Activated CD4-positive, alpha-beta T cell treated with anti-CD3 and anti-CD28 coated beads, Interleukin-10, Interleukin-2, amounts not matched to agents 100 ng/mL and 50 ng/mL, durations not matched to agents 16 hours and 8 hours (primary cell): Measurements from ENCODE around the gene BLOC1S6.
A peak's percentile ranks its signal among the peaks of the same experiment; 100 is the strongest.

Experiments used
- DNase-seq: peaks from one replicate; pipeline ENCODE4 v3.0.0-alpha.2; 2020

BLOC1S6 gene, protein sequence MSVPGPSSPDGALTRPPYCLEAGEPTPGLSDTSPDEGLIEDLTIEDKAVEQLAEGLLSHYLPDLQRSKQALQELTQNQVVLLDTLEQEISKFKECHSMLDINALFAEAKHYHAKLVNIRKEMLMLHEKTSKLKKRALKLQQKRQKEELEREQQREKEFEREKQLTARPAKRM

DNA sequence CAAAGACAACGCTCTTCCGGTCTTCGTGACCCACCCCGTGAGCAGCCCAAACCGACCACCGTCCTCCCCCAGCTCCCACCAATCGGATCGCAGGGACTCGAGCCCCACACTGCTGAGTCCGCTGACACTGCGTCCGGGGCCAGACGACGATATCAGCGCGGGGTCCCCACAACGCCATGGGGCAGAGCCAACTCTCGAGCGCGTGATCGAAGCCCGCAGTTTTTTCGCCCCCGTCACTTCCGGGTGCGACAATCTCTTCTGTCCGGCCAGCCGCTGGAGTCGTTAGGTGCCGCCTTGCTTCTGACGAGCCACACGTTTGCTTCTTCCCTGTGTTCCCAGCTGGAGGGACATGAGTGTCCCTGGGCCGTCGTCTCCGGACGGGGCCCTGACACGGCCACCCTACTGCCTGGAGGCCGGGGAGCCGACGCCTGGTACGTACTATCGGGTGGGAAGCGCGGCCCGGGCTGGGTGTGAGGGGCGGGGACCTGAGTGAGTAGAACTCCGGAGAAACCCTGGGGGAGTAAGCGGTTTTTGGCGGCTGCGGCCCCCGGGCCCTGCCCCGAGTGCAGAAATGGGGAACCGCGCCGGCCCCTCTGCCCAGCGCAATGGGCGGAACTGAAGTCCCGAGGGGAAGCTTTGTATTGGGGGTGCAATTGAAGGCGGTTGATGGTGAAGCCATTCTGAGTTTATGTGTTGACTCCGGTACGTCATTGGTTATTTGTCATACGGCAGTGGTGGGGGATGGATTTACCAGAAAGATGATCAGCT lies at the start of gene BLOC1S6:
Gene BLOC1S6, plus strand, starts transcription at position 285 of the 768 bp plus-strand sequence. Its CDS starts 65 bp downstream, at position 350.
- peak; percentile 91 for DNase-seq

DNA sequence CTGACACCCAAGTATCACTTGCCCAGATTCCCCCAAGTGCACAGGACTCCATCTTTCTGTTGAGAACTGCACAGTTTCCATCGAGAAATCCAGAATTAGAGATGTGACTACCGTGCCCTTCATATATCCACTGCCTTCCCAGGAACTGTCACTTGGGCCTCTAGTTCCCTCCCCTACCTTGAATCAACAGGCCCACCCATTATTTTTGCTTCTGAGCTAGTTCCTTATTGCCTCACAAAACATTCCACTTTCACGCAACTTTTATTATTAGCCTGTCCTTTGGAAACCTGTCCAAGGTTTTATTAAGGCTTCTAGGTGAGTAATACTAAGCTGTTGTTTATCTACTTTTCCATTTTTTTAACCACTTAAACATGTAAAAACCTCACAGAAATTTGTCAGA lies 47.5 kb upstream of the BLOC1S6 start:
- DNase-seq: no peak

DNA sequence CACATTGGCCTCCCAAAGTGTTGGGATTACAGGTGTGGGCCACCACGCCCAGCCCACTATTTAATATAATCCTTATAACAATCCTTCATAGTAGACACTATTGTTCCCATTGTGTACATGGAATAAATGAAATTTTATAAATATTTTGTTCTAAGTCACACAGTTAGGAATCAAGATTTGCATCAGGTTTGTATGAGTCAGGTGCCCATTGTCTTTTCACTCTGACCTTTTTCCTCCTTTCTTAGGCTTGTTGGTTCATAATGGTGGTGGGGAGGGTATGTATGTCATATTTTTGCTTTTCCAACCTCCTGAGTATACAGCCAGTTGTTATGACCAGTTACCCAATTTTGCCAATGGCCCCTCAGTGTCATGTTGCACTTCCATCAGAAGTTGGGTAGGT lies 46.6 kb upstream of the BLOC1S6 start:
- no peak for DNase-seq

DNA sequence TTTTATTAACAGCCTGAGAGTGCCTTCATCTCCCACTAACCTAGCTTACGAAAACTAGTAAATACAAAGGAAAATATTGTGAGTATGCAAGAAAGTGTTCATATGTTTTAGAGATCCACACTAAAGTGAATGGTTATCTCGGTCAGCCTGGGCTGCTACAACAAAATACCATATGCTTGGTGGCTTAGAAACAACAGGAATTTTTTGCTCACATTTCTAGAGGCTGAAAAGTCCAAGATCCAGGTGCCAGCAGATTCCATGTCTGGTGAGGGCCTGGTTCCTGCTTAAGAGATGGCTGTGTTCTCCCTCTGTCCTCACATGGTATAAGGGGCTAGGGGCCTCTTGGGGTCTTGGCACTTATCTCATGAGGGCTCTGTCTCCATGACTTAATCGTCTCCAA lies 44.1 kb upstream of the BLOC1S6 start:
- no peak for DNase-seq

DNA sequence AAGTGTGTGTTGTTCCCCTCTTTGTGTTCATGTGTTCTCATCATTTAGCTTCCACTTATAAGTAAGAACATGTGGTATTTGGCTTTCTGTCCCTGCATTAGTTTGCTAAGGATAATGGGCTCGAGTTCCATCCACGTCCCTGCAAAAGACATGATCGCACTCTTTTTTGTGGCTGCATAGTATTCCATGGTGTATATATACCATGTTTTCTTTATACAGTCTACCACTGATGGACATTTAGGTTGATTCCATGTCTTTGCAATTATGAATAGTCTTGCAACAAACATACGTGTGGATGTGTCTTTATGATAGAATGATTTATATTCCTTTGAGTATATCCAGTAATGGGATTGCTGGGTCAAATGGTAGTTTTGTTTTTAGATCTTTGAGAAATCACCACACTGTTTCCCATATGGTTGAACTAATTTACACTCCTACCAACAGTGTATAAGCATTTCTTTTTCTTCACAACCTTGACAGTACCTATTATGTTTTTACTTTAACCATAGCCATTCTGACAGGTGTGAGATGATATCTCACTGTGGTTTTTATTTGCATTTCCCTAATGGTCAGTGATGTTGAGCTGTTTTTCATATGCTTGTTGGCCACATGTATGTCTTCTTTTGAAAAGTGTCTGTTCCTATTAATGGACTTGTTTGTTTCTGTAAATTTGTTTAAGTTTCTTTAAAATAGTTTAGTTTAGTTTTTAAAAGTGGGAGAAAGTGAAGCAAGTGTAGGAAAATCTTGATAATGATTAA lies 42.7 kb upstream of the BLOC1S6 start:
- no peak for DNase-seq

DNA sequence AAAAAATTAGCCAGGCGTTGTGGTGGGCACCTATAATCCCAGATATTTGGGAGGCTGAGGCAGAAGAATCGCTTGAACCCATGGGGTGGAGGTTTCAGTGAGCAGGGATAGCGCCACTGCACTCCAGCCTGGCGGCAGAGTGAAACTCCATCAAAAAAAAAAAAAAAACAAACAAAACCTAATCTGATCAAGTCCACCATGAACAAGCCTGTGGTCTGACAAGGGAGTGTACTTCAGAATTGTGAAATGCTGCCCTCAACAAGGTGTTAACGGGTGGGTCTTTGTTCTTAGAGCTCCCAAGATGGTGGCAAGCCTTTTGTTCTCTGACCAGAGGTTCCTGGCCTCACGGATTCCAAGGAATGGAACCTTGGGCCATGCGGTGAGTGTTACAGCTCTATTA lies 40.4 kb upstream of the BLOC1S6 start:
- DNase-seq: no peak

DNA sequence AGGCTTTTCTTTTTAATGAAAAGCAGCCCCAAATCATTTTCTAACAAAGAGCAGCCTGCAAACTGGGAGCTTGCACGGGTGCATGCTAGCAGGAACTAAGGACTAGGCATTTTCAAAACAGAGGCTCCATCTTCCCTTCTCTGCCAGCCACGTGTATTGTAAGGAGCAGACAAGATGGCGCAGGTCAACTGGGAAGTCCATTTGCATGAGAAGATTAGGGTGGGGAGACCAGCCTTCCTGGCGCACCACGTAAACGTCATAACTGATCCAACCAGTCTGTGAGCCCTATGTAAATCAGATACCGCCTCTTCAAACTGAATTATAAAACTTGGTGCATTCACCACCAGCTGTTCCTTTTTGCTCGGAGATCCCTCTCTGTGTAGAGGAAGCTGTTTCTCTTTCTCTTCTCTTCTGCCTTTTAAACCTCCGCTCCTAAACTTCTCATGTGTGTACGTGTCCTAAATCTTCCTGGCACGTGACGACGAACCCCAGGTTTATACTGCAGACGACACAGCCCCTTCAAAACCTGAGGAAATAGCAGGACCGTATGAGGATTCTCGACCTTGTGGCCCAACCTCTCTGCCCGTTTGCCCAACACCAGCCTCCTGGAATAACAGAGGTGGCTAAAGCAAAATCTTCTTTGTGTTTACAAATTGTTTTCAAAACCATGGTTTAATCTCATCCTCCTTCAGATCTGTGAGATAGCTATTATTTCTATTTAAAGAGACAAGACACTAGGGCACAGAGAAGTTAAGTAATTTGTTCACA lies 38.2 kb upstream of the BLOC1S6 start:
- no peak for DNase-seq

DNA sequence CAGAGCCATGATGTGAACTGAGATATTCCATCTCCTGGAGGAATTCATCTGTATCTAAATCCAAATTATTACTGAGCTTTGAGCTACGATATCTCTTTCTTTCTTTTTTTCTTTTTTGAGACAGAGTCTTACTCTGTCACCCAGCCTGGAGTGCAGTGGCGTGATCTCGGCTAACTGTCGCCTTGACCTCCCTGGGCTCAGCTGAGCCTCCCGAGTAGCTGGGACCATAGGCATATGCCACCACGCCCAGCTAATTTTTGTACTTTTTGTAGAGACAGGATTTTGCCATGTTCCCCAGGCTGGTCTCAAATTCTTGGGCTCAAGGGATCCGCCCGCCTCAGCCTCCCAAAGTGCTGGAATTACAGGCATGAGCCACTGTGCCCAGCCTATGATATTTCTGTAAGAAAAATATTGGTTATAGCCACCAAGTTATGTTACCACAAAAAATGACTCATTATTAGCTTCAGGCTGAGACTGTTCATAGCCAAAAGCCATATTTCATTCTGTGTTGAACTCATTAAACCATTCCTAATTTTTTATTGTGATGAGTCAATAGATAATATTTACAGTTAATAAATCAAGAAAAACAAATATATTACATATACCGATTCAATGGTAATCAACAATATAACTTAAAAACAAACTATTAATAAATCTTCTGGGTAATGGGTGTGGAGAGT lies 37.5 kb upstream of the BLOC1S6 start:
- DNase-seq: no peak

DNA sequence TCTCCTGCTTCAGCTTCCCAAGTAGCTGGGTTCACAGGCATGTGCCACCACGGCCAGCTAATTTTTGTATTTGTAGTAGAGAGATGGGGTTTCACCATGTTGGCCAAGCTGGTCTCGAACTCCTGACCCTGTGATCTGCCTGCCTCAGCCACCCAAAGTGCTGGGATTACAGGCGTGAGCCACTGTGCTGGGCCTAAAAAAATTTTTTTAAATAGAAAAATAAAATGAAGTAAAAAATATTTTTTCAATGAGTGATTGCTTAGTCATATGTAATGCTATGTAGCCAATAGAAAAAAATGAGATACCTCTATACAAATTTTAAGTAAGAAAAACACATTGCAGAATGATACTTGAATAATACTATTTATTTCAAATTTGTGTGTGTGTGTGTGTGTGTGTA lies 36.7 kb upstream of the BLOC1S6 start:
- no peak for DNase-seq

DNA sequence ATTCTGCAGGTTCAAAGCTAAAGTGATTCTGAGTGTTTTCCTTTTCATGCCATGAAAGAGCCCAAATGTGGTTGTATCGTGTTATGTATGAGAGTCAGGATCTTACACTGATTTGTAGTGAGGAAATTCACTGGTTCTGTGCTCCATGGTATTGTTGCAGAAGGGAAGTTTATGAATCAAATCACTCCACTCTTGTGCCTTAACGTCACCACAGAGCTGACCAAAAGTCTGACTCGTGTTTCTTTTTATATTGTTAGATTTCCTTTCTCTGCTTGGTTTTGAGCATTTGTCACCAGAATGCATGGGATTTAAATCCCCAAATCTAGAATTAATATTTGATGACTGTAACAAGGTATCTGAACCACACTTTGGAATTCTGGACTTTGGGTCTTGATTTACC lies 35.5 kb upstream of the BLOC1S6 start:
- DNase-seq: no peak

DNA sequence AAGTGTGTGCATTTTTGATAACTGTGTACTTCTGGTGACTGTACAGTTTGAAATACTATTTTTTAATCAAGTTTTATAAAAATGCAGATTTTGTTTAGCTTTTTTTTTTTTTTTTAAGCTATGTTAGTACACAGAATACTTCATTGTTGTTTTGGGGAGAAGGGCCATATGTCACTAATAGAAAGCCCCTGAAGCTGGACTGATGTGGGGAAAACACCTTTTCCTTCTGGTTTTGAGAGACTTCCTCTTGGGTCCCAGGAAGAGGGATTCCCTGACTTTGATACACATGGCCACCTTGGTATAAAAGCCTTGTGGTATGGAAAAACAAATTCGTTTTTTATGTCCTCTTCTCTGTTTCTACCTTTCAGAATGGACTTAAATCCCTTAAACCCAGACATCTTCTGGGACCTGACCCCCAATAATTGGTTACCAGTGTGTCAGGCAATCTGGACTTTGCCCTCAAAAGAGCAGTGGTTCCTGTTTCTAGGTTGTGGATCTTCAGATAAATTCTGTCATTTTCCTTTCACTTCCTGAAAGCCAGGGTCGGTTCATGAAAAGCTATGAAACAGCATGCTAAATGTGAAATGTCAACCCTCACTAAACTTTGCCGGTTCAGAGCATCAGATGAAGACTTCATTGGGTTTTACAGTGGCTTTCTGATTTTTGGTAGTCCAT lies 31.1 kb upstream of the BLOC1S6 start:
- DNase-seq: no peak

DNA sequence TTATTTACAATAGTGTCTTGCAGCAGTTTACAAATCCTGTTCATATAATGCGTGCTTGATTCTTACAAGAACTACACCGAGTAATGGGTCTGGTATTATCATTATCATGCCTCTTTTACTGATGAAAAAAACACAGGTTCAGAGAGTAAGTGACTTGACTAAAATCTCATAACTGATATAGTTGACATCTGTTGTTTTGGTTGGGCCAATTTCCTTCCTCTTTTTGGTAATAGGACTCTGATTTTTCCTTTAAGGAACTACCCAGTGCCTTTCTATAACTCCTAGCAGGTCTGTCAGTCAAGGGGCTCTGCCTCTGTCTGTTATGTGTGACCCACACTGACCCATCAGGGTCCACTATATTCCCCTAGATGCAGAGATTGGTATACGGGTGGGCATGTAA lies 14.6 kb upstream of the BLOC1S6 start:
- DNase-seq: no peak

DNA sequence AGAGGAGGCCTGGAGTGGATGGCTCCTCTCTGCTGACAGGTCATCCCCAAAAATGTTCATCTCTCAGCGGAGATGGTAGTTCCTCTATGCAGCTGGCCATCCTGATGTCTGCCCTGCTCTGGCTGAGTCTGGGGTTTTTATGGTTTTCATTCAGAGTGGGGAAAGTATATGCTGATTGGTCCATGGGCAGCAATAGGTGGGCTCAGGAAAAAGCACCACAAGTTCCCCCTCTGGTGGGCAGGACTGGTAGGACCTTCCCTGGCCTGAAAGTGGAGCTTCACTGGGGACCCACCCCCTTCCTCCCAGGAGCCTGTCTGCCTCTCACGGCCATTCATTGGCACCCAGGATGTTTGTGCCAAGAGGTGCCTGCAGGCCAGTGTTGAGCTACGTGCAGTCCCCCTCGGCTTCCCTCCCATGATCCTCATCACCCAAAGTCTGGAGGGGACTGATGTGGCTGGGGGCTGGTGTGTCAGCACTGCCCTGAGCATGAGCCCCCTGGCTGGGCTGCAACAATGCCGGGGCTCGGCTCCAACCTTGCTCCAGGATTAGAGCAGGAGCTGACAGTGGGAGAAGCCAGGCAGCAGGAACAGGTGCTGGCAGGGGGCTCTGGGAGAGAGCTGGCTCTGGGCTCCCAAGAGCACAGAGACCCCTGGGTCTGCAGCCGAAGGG lies 13.1 kb upstream of the BLOC1S6 start:
- DNase-seq: peak; percentile 23

DNA sequence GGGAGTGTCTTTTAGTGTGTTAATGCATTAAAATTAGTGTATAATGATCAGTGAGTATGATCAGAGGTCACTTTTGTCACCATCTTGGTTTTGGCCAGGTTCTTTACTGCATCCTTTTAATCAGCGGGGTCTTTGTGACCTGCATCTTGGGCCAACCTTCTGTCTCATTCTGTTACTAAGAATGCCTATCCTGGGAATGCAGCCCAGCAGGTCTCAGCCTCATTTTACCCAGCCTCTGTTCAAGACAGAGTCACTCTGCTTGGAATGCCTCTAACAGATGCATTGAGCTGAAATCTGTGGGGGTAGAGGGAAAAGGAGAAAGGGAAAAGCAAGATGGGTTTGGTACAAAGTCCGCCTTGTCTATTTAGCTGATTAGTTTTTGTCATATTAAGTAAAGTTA lies 5.3 kb upstream of the BLOC1S6 start:
- DNase-seq: no peak

DNA sequence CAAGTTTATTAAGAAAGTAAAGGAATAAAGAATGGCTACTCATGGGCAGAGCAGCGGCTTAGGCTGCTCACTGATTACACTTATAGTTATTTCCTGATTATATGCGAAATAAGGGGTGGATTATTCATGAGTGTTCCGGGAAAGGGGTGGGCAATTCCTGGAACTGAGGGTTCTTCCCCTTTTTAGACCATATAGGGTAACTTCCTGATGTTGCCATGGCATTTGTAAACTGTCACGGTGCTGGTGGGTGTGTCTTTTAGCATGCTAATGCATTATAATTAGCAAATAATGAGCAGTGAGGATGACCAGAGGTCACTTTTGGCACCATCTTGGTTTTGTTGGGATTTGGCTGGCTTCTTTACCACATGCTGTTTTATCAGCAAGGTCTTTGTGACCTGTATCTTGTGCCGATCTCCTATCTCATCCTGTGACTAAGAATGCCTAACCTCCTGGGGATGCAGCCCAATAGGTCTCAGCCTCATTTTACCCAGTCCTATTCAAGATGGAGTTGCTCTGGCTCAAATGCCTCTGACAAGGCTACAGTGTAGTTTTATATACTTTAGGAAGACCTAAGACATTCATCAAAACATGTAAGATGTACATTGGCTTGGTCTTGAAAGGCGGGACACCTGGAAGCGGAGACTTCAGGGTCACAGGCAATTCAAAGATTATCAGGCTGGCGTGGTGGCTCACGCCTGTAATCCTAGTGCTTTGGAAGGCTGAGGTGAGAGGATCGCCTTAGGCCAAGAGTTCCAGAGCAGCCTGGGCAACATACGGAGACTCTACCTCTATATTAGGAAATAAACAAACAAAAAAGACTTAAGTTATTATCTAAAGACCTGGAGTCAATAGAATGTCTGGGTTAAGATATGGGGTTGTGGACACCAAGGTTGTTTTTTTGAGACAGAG lies 3.2 kb upstream of the BLOC1S6 start:
- DNase-seq: no peak

DNA sequence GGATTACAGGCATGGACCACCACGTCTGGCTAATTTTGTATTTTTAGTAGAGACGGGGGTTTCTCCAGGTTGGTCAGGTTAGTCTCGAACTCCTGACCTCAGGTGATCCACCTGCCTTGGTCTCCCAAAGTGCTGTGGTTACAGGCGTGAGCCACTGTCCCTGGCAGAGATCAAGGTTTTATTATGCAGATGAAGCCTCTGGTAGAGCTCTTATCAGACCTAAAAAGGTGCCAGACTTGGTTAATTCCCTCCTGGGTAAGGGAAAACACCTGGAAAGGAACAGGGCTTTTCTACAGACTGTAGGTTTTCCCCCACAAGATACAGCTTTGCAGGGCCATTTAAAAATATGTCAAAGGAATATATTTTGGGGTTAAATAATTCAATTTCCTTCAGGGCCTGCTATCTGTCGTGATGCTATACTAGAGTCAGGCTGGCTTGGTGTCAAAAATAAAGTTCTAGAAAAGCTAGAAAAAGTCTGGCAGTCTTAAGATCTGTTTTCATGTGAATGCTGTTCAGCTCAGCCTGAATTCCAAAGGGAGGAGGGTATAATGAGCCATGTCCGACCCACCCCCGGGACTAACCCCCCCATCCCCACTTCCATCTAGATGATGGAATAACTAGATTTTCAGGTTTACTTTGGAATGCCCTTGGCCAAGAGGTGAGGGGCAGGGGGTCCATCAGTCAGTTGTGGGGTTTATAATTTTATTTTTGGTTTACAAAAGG lies 1.9 kb upstream of the BLOC1S6 start:
- no peak for DNase-seq

DNA sequence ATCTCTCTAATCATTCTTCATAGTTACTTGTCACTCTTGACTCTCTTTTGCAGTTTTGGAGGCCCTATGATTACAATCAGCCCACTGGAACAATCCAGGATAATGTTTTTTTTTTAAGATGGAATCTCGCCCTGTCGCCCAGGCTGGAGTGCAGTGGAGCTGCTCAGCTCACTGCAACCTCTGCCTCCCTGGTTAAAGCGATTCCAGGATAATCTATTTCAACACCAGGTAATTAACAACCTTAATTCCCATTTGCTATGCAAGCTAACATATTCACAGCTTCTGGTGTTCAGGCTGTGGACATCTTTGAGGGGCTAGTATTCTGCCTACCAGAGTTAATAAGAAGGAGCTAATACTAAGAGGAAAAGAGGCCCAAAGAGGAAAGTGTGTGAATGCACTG lies 1.1 kb upstream of the BLOC1S6 start:
- no peak for DNase-seq

DNA sequence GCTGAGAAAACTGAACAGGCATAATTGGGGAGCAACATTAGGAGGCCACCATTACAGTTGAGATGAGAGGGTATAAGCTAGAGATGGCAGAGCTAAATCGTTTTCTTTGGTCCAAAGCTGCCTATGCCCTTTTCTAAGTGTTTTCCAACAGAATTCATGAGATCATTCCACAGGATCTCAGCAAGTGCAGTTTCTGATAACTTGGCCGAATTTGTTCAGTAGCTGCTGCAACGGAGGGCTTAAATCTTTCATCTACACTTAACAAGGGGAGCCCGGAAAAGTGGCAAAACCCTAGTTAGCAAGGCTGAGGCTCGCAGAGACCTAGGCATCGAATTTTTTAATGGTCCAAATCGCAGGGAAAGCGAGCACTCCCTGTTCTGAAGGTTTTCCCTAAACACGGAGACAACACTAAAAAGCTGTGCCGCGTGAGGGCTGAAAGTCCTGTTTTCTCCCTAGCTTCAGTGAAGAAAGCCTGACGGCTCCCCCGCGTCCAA lies 531 bp upstream of the BLOC1S6 start:
- DNase-seq: no peak

DNA sequence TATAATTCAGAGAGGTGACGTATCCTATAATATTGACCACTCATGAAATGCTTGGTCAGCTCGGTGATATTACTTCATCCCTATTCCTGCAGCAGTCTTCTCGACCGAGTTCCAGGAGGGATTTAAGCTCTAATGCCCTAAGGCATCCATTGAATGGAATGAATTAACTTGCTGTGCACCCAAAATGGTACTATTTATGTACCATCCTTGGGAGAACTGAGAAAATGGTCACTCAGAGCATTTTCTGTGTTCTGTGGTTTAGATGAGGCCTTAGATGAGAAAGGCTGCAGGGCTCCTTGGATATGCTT lies 638 bp downstream of the BLOC1S6 start:
- no peak for DNase-seq
